ENCODE data around the gene PRKAR1B.

PRKAR1B gene

GRCh38 chr7:741191-741671, 14.2 kb upstream of the PRKAR1B start:
- TF ChIP-seq REST (IDR thresholded peaks at IDR 0.05; ENCODE audit: low read depth), result no peak
- no peak for TF ChIP-seq MAX (IDR thresholded peaks at IDR 0.05)
- no peak for TF ChIP-seq RAD21 (IDR thresholded peaks at IDR 0.05; ENCODE audit: low read depth)
- TF ChIP-seq TAF1 (IDR thresholded peaks at IDR 0.05; ENCODE audit: low read depth), result no peak

DNA sequence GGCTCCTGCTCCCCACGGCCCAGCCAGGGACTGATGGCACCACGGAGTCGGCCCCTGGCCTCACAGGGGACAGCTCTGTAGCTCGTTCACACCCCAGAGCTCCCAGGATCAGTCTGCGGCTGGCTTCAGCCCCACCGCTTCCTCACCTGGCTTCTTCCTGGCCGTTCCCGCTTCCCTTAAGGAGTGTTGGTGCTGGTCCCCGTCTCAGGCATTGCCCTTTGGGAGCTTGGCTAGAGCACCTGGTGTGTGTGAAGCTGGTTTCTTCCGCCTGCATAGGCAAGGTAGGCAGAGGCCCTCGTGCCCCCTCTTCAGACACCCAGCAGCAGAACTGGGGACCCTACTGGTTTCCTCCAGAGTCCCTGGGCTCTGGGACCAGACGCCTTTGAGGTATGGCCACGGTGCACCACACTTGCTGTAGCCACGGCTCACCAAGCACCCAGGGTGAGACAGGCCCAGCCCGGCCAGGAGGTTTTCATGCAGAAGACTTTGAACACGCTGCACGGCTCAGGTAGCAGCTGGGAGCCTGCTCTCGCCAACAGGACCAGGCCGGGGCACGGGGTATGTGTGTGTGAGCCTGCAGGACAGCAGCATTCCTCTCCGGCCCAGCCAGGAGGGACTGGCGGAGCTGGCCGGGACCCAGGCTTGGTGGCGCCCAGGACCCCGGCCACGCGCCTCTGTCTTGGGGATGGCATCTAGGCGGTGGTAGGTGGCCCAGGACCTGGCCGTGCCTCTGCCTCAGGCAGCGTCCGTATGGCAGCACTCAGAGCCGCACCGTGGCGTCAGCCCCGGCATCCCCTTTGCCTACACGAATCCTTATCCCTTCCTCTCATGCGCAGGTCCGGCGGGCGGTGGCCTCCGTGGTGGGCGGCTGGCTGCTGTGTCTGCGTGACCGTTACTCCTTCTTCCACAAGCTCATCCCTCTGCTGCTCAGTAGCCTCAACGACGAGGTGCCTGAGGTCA, 13.2 kb upstream of the PRKAR1B start:
- no peak for TF ChIP-seq USF1 (IDR thresholded peaks at IDR 0.05)
- no peak for TF ChIP-seq NFIC (IDR thresholded peaks at IDR 0.05)
- TF ChIP-seq YY1 (IDR thresholded peaks at IDR 0.05; ENCODE audit: low read depth), result no peak
- no peak for TF ChIP-seq ZBTB7A (IDR thresholded peaks at IDR 0.05; ENCODE audit: low read depth)
- TF ChIP-seq TEAD4 (IDR thresholded peaks at IDR 0.05), result no peak
- no peak for TF ChIP-seq MAX (IDR thresholded peaks at IDR 0.05)
- no peak for TF ChIP-seq TAF1 (IDR thresholded peaks at IDR 0.05; ENCODE audit: low read depth)
- no peak for TF ChIP-seq RAD21 (IDR thresholded peaks at IDR 0.05; ENCODE audit: low read depth)
- no peak for TF ChIP-seq EP300 (IDR thresholded peaks at IDR 0.05; ENCODE audit: borderline replicate concordance)
- TF ChIP-seq REST (IDR thresholded peaks at IDR 0.05; ENCODE audit: low read depth), result no peak
- TF ChIP-seq FOXM1 (IDR thresholded peaks at IDR 0.05; ENCODE audit: borderline replicate concordance, low read depth), result no peak
- no peak for TF ChIP-seq CREB1 (IDR thresholded peaks at IDR 0.05; ENCODE audit: low read depth)
- no peak for TF ChIP-seq EGR1 (IDR thresholded peaks at IDR 0.05)
- TF ChIP-seq CEBPB (IDR thresholded peaks at IDR 0.05), result no peak
- TF ChIP-seq TCF12 (IDR thresholded peaks at IDR 0.05; ENCODE audit: low read depth), result no peak

- TF ChIP-seq MAX (IDR thresholded peaks at IDR 0.05), result no peak
- TF ChIP-seq YY1 (IDR thresholded peaks at IDR 0.05; ENCODE audit: low read depth), result no peak
- TF ChIP-seq TEAD4 (IDR thresholded peaks at IDR 0.05), result no peak
- no peak for TF ChIP-seq RAD21 (IDR thresholded peaks at IDR 0.05; ENCODE audit: low read depth)
- TF ChIP-seq CEBPB (IDR thresholded peaks at IDR 0.05), result no peak
- TF ChIP-seq NFIC (IDR thresholded peaks at IDR 0.05), result no peak
- TF ChIP-seq FOXM1 (IDR thresholded peaks at IDR 0.05; ENCODE audit: borderline replicate concordance, low read depth), result no peak
- no peak for TF ChIP-seq TCF12 (IDR thresholded peaks at IDR 0.05; ENCODE audit: low read depth)
- no peak for TF ChIP-seq TAF1 (IDR thresholded peaks at IDR 0.05; ENCODE audit: low read depth)
- TF ChIP-seq USF1 (IDR thresholded peaks at IDR 0.05), result no peak
- TF ChIP-seq CREB1 (IDR thresholded peaks at IDR 0.05; ENCODE audit: low read depth), result no peak
- no peak for TF ChIP-seq REST (IDR thresholded peaks at IDR 0.05; ENCODE audit: low read depth)
- no peak for TF ChIP-seq EP300 (IDR thresholded peaks at IDR 0.05; ENCODE audit: borderline replicate concordance)
- no peak for TF ChIP-seq EGR1 (IDR thresholded peaks at IDR 0.05)
- no peak for TF ChIP-seq ZBTB7A (IDR thresholded peaks at IDR 0.05; ENCODE audit: low read depth)
Observed at GRCh38 chr7:739455-739982, 12.4 kb upstream of the PRKAR1B start.
